Heart left ventricle (tissue), 13 donors: ENCODE measurements around the gene LMO2.

Experiments
- CTCF ChIP-seq, 12 donors: fragments of 200-600 bp; sonication (generic) in 4 of 12; IDR thresholded peaks; one replicate each; pipeline versions ENCODE4 v1.5.0 to v1.8.0; 2018 to 2022; ENCODE audit warnings: antibody characterized with exemption in 12 of 12, mild to moderate bottlenecking in 5 of 12
- POLR2A ChIP-seq, 2 donors: fragments of 450-650 bp; IDR thresholded peaks; one replicate each; pipeline ENCODE4 v1.6.1; 2017; ENCODE audit warnings: antibody characterized with exemption in 2 of 2, mild to moderate bottlenecking in 2 of 2, moderate library complexity in 2 of 2
- donor health status: ischemic (EF 13 %, LVEDD 7.1; RV severe dilation, severe dysfunction).
- donor health status: DM: no; HTN: yes; CAD: no.
- donor health status: DM: no; HTN: no; CAD: no.
- donor health status: ischemic (EF 25% LVEDD 6.9; RV normal size, moderate dysfunction).
- donor health status: ischemic (EF 25% LVEDD 5.7; RV mildly dilated, moderate dysfunction).
- donor health status: ischemic (EF 35%, LVEDD 5.7; RV mildly dilated, moderate dysfunction).
- donor health status: nonischemic (EF 11% LVEDD 7.7; RV severe dilation, severe dysfunction).
- donor health status: DM: yes; HTN: yes; CAD: no.
- donor health status: PGD.
- donor health status: ischemic (EF 29% LVEDD 5.4; RV normal size, mild dysfunction).
- donor health status: nonischemic (EF 23%, LVEDD 6.1; RV moderate dilation, normal function).

DNA sequence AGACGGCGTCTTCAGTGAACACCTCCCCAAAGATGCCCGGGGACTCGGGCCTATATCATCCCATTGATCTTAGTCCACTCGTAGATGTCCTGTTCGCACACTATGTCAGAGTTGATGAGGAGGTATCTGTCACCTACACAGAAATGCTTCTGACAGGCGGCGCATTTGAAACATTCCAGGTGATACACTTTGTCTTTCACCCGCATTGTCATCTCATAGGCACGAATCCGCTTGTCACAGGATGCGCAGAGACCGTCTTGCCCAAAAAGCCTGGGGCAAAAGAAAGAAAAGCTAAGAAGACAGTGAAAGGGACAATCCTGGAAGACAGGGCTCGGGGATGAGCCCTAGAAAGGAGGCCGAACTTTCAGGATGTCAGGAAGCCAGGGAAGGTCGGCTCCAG is 32.6 kb downstream of the LMO2 start:
- TF ChIP-seq CTCF (IDR thresholded peaks at IDR 0.05) (no peak), POLR2A (IDR thresholded peaks at IDR 0.05) (no peak)
